IMR-90 (cell line): ENCODE measurements around the gene PHF20. TPM values are rescaled to one million over a fixed set of nuclear protein-coding genes. Genes with fewer than 3 reads are reported as not detected.

Source experiments
- ATAC-seq: fragments of 200-7000 bp; cut with Tn5 transposase; 2 replicates; pipeline ENCODE4 v1.9.1; 2020; ENCODE audit warnings: low read depth, mild to moderate bottlenecking, moderate library complexity
- BruUV-seq: library from RNA; stranded (reverse); fragments of 400-500 nt; replicated peaks from 2 replicates; lab custom pipeline; 2021; lab: Mats Ljungman, UMichigan
- CTCF ChIA-PET: fragments of 300-600 bp; formaldehyde crosslinking; extraction: SDS; loops from one replicate; lab custom pipeline; 2021; ENCODE audit warnings: antibody characterized with exemption; lab: Yijun Ruan, JAX
- POLR2A ChIA-PET: fragments of 300-600 bp; sonication (Branson Sonifier 250); formaldehyde crosslinking; loops from one replicate; lab custom pipeline; 2022; ENCODE audit warnings: antibody characterized with exemption; ENCODE audit not compliant: unreplicated experiment; lab: Charles Lee
- DNase-seq: peaks from one replicate; pipeline ENCODE4 v3.0.0; 2013
- H2AFZ ChIP-seq: replicated peaks from 2 replicates; pipeline ENCODE3; 2013; ENCODE audit warnings: low read length, mild to moderate bottlenecking; ENCODE audit not compliant: poor library complexity
- H2AK5ac ChIP-seq: 2 replicates; pipeline ENCODE4 v1.6.1; 2013; ENCODE audit warnings: low read depth, low read length, inconsistent platforms
- H2AK9ac ChIP-seq: replicated peaks from 2 replicates; pipeline ENCODE3; 2013; ENCODE audit warnings: mild to moderate bottlenecking, low read depth, low read length, moderate library complexity; ENCODE audit not compliant: poor library complexity
- H2BK120ac ChIP-seq: 2 replicates; pipeline ENCODE4 v1.6.1; 2013; ENCODE audit warnings: low read depth, low read length, inconsistent platforms
- H2BK15ac ChIP-seq: 3 replicates; pipeline ENCODE4 v1.6.1; 2013; ENCODE audit warnings: low read depth, low read length, inconsistent platforms
- H2BK20ac ChIP-seq: 2 replicates; pipeline ENCODE4 v1.6.1; 2013; ENCODE audit warnings: low read depth, mild to moderate bottlenecking, inconsistent platforms, low read length, moderate library complexity
- H2BK5ac ChIP-seq: 2 replicates; pipeline ENCODE4 v1.6.1; 2013; ENCODE audit warnings: mild to moderate bottlenecking, low read depth, low read length, inconsistent platforms; ENCODE audit not compliant: poor library complexity, severe bottlenecking
- H3K14ac ChIP-seq: replicated peaks from 2 replicates; pipeline ENCODE4 v1.6.1; 2013; ENCODE audit warnings: low read depth, low read length, inconsistent platforms
- H3K18ac ChIP-seq: 2 replicates; pipeline ENCODE4 v1.6.1; 2013; ENCODE audit warnings: low read depth, low read length, control low read depth
- H3K23ac ChIP-seq: 2 replicates; pipeline ENCODE4 v1.6.1; 2013; ENCODE audit warnings: low read depth, low read length, inconsistent platforms
- H3K27ac ChIP-seq: 2 replicates; pipeline ENCODE4 v1.5.1; 2013; ENCODE audit warnings: mild to moderate bottlenecking, control low read depth, low read length; ENCODE audit not compliant: insufficient read depth
- H3K27me3 ChIP-seq: 2 replicates; pipeline ENCODE4 v1.6.1; 2013; ENCODE audit warnings: low read length; ENCODE audit not compliant: control insufficient read depth, insufficient read depth
- H3K36me3 ChIP-seq: 2 replicates; pipeline ENCODE4 v1.6.1; 2013; ENCODE audit warnings: low read length, mixed read lengths; ENCODE audit not compliant: control insufficient read depth, insufficient read depth
- H3K4ac ChIP-seq: 2 replicates; pipeline ENCODE4 v1.6.1; 2013; ENCODE audit warnings: low read depth, low read length, inconsistent platforms
- H3K4me1 ChIP-seq: 2 replicates; pipeline ENCODE4 v1.6.1; 2013; ENCODE audit warnings: low read length, mixed read lengths; ENCODE audit not compliant: control insufficient read depth, insufficient read depth
- H3K4me2 ChIP-seq: 2 replicates; pipeline ENCODE4 v1.6.1; 2013; ENCODE audit warnings: low read depth, mild to moderate bottlenecking, control low read depth, low read length, moderate library complexity
- H3K4me3 ChIP-seq: 2 replicates; pipeline ENCODE4 v1.5.1; 2013; ENCODE audit warnings: low read depth, mild to moderate bottlenecking, control low read depth, low read length, moderate library complexity; ENCODE audit not compliant: insufficient read depth
- H3K56ac ChIP-seq: 2 replicates; pipeline ENCODE4 v1.6.1; 2013; ENCODE audit warnings: low read length, inconsistent platforms; ENCODE audit not compliant: insufficient read depth; ENCODE audit errors: extremely low read depth
- H3K79me1 ChIP-seq, 2 experiments: 2 replicates each; pipeline ENCODE4 v1.6.1; 2013; ENCODE audit warnings: low read length in 2 of 2, inconsistent platforms in 1 of 2, low read depth in 1 of 2
- H3K9ac ChIP-seq: 2 replicates; pipeline ENCODE4 v1.6.1; 2013; ENCODE audit warnings: low read depth, low read length, control low read depth
- H3K9me1 ChIP-seq: 2 replicates; pipeline ENCODE4 v1.6.1; 2013; ENCODE audit warnings: low read length, inconsistent platforms; ENCODE audit not compliant: insufficient read depth
- H3K9me3 ChIP-seq: 2 replicates; pipeline ENCODE4 v1.6.1; 2013; ENCODE audit warnings: low read length; ENCODE audit not compliant: control insufficient read depth, insufficient read depth
- H4K20me1 ChIP-seq: 2 replicates; pipeline ENCODE4 v1.6.1; 2013; ENCODE audit warnings: low read length, inconsistent platforms; ENCODE audit not compliant: insufficient read depth
- H4K5ac ChIP-seq: 2 replicates; pipeline ENCODE4 v1.6.1; 2013; ENCODE audit warnings: mild to moderate bottlenecking, low read depth, low read length, control low read depth
- H4K8ac ChIP-seq, 2 experiments: 2 replicates each; pipeline ENCODE4 v1.6.1; 2013; ENCODE audit warnings: low read depth in 2 of 2, low read length in 2 of 2, control low read depth in 1 of 2, inconsistent platforms in 1 of 2
- H4K91ac ChIP-seq: 2 replicates; pipeline ENCODE4 v1.6.1; 2013; ENCODE audit warnings: low read depth, low read length, inconsistent platforms; ENCODE audit not compliant: insufficient read depth
- BHLHE40 ChIP-seq: fragments of 150-350 bp; IDR thresholded peaks from 2 replicates; pipeline ENCODE4 v1.6.1; 2016; ENCODE audit warnings: mild to moderate bottlenecking, low read depth, low read length
- CEBPB ChIP-seq: IDR thresholded peaks from 2 replicates; pipeline ENCODE4 v1.6.1; 2012; ENCODE audit warnings: low read depth, low read length, improper control_type of control experiment
- CHD1 ChIP-seq: IDR thresholded peaks from 2 replicates; pipeline ENCODE4 v1.6.1; 2012; ENCODE audit warnings: low read depth, low read length, improper control_type of control experiment
- CTCF ChIP-seq: conservative IDR thresholded peaks from 2 replicates; pipeline ENCODE4 v1.5.1; 2012; ENCODE audit warnings: mild to moderate bottlenecking, low read depth, low read length, improper control_type of control experiment
- ELK1 ChIP-seq: fragments of 150-350 bp; IDR thresholded peaks from 2 replicates; pipeline ENCODE4 v1.6.1; 2016; ENCODE audit warnings: low read depth, mild to moderate bottlenecking, low read length, moderate library complexity, borderline replicate concordance
- FOS ChIP-seq: fragments of 150-350 bp; IDR thresholded peaks from 2 replicates; pipeline ENCODE4 v1.6.1; 2016; ENCODE audit warnings: low read depth, low read length
- MAFK ChIP-seq: IDR thresholded peaks from 2 replicates; pipeline ENCODE4 v1.6.1; 2012; ENCODE audit warnings: low read depth, low read length, improper control_type of control experiment
- MAZ ChIP-seq: IDR thresholded peaks from 2 replicates; pipeline ENCODE4 v1.6.1; 2012; ENCODE audit warnings: low read depth, mild to moderate bottlenecking, low read length, improper control_type of control experiment, moderate library complexity, borderline replicate concordance
- MXI1 ChIP-seq: IDR thresholded peaks from 2 replicates; pipeline ENCODE4 v1.6.1; 2012; ENCODE audit warnings: low read depth, mild to moderate bottlenecking, low read length, moderate library complexity, borderline replicate concordance
- NFE2L2 ChIP-seq: fragments of 150-350 bp; IDR thresholded peaks from 2 replicates; pipeline ENCODE4 v1.6.1; 2016; ENCODE audit warnings: low read depth, mild to moderate bottlenecking, low read length
- POLR2A ChIP-seq: IDR thresholded peaks from 2 replicates; pipeline ENCODE4 v1.6.1; 2012; ENCODE audit warnings: mild to moderate bottlenecking, low read depth, low read length
- RAD21 ChIP-seq: IDR thresholded peaks from 2 replicates; pipeline ENCODE4 v1.6.1; 2012; ENCODE audit warnings: low read length, improper control_type of control experiment
- RCOR1 ChIP-seq: IDR thresholded peaks from 2 replicates; pipeline ENCODE4 v1.6.1; 2012; ENCODE audit warnings: mild to moderate bottlenecking, low read length, improper control_type of control experiment; ENCODE audit not compliant: insufficient replicate concordance
- USF2 ChIP-seq: fragments of 150-350 bp; IDR thresholded peaks from 2 replicates; pipeline ENCODE4 v1.6.1; 2017; ENCODE audit warnings: mild to moderate bottlenecking, antibody characterized with exemption, low read length, low read depth
- WGBS, 2 experiments: methylation state at CpG; one replicate each; pipeline versions ENCODE4 v1.1.5 to v1.1.7; 2013; ENCODE audit warnings: missing lambda C conversion rate in 2 of 2; ENCODE audit not compliant: insufficient read length in 1 of 2; ENCODE audit errors: extremely low coverage in 2 of 2; 5-methylcytosine and 5-hydroxymethylcytosine counted together
- dilution Hi-C: fragments of 300-500 bp; cut with HindIII; formaldehyde crosslinking; loops from one replicate; pipeline ENCODE4 v1.14.3; 2018; ENCODE audit warnings: low sequenced_read_pairs; ENCODE audit not compliant: unreplicated experiment
- in situ Hi-C: fragments of 300-500 bp; cut with MboI; formaldehyde crosslinking; loops from 3 replicates; pipeline ENCODE4 v1.14.3; 2019; ENCODE audit warnings: low sequenced_read_pairs, inconsistent platforms, mixed read lengths
- intact Hi-C: fragments of 100-400 bp; cut with micrococcal nuclease; formaldehyde crosslinking; loops from 2 replicates; pipeline ENCODE4 v1.10.0; 2022
- polyA plus RNA-seq, 3 experiments: library from polyadenylated mRNA; depleted of rRNA; stranded (reverse); fragments of >200 nt; gene quantifications; 2 replicates each; pipeline ENCODE4 v1.2.3, GENCODE V29; 2012; ENCODE audit warnings: low replicate concordance in 1 of 3
- total RNA-seq: library from RNA; depleted of rRNA; stranded (reverse); fragments of >200 nt; gene quantifications from 2 replicates; pipeline ENCODE4 v1.2.3, GENCODE V29; 2012

Gene PHF20
- total and polyA plus RNA-seq, 2 of the 4 experiments (the other 2 are of a cell fraction): 22.0 to 22.5 TPM

- no TSS peak for BruUV-seq
- ChIA-PET CTCF (no interaction called here), POLR2A (no interaction called here)
- Histone ChIP-seq H3K56ac (no peak overlapping the region), H3K4me2 (no peak overlapping the region), H3K18ac (no peak overlapping the region), H3K9ac (no peak overlapping the region), H2BK5ac (no peak overlapping the region), H3K9me3 (no peaks in the 10 kb centered on the region), H3K4me3 (no peak overlapping the region), H4K5ac (no peak overlapping the region), H3K36me3 (no peaks in the 10 kb centered on the region), H3K14ac (no peak overlapping the region), H2BK20ac (no peak overlapping the region), H3K27ac (no peak overlapping the region), H3K4me1 (peaks cover 5% of the 10 kb centered on the region), H3K23ac (no peak overlapping the region), H3K27me3 (no peaks in the 10 kb centered on the region), H4K8ac (no peak overlapping the region), H2AFZ (no peak overlapping the region), H3K9me1 (peaks cover 11% of the 10 kb centered on the region), H4K91ac (no peak overlapping the region), H2AK5ac (0 out of 2 replicates have a peak overlapping the region, but pooled peaks have one; percentile 9), H3K79me1 (peaks cover 29 to 79% of the 10 kb centered on the region in 2 experiments), H2AK9ac (no peak overlapping the region), H2BK120ac (no peak overlapping the region), H4K20me1 (peaks cover 6% of the 10 kb centered on the region; the same call in 1 of the 2 replicates), H2BK15ac (no peak overlapping the region), H3K4ac (no peak overlapping the region)
- ATAC-seq (peak; percentile 22; the same call in 1 of the 2 replicates), DNase-seq (peak; percentile 54)
- intact Hi-C loops (no loop called here), dilution Hi-C loops (no loop called here), in situ Hi-C loops (no loop called here)
- no CpG with 5 or more reads among the region's 1 CpG for WGBS, 2 experiments
- TF ChIP-seq RAD21: no peak
- TF ChIP-seq NFE2L2: no peak
- TF ChIP-seq USF2: no peak
- TF ChIP-seq ELK1: no peak
- no peak for TF ChIP-seq MAZ
- no peak for TF ChIP-seq CTCF
- TF ChIP-seq RCOR1: no peak
- TF ChIP-seq CEBPB: no peak
- no peak for TF ChIP-seq CHD1
- TF ChIP-seq BHLHE40: no peak
- TF ChIP-seq POLR2A: no peak
- no peak for TF ChIP-seq FOS
- no peak for TF ChIP-seq MAFK
- no peak for TF ChIP-seq MXI1
These were observed 59.2 kb downstream of the PHF20 start for GRCh38 chr20:35831029-35831428.
